Panc1 (cell line): ENCODE data around the gene FGF21.

Experiments used
- POLR2AphosphoS5 ChIP-seq: IDR thresholded peaks from 2 replicates; pipeline ENCODE4 v1.6.1; 2012; ENCODE audit warnings: mild to moderate bottlenecking, low read depth, low read length, moderate library complexity
- SIN3A ChIP-seq: IDR thresholded peaks from 2 replicates; pipeline ENCODE4 v1.6.1; 2012; ENCODE audit warnings: low read depth, mild to moderate bottlenecking, low read length, moderate library complexity, borderline replicate concordance; ENCODE audit not compliant: insufficient read depth
- TCF7L2 ChIP-seq: IDR thresholded peaks from 2 replicates; pipeline ENCODE4 v1.6.1; 2011; ENCODE audit warnings: mild to moderate bottlenecking, low read depth, low read length, inconsistent platforms
- TF ChIP-seq, protein P1 (sequence below): fragments of 450-650 bp; IDR thresholded peaks from 2 replicates; pipeline ENCODE4 v1.5.1; 2017; ENCODE audit warnings: mild to moderate bottlenecking
- TF ChIP-seq, protein P2 (sequence below), 2 experiments: IDR thresholded peaks; 2 replicates each; pipeline ENCODE4 v1.6.1; 2011 to 2012; ENCODE audit warnings: low read depth in 2 of 2, control low read depth in 1 of 2, low read length in 1 of 2, mild to moderate bottlenecking in 1 of 2, moderate library complexity in 1 of 2; ENCODE audit not compliant: insufficient read depth in 1 of 2

DNA sequence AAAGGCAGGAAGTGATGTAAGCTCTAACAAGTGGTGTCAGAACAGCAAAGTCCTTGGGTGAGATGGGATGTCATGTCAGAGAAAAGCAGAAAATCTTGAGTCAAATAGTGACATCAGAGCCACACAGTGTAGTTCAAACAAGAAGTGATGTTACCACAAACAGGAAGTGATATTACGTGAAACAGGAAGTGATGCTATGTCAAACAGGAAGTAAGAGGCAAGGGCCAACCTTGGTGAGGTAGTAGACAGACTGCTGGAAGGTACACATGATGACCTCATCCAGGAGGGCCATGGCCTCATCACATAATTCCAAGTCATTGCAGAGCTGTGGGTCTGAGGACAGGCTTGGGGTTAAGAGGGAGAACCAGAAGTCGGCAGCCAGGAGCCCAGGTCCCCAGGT, 28.8 kb upstream of the FGF21 start:
- TF ChIP-seq, protein P1, sequence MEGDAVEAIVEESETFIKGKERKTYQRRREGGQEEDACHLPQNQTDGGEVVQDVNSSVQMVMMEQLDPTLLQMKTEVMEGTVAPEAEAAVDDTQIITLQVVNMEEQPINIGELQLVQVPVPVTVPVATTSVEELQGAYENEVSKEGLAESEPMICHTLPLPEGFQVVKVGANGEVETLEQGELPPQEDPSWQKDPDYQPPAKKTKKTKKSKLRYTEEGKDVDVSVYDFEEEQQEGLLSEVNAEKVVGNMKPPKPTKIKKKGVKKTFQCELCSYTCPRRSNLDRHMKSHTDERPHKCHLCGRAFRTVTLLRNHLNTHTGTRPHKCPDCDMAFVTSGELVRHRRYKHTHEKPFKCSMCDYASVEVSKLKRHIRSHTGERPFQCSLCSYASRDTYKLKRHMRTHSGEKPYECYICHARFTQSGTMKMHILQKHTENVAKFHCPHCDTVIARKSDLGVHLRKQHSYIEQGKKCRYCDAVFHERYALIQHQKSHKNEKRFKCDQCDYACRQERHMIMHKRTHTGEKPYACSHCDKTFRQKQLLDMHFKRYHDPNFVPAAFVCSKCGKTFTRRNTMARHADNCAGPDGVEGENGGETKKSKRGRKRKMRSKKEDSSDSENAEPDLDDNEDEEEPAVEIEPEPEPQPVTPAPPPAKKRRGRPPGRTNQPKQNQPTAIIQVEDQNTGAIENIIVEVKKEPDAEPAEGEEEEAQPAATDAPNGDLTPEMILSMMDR: no peak
- TF ChIP-seq POLR2AphosphoS5 (no peak), TCF7L2 (no peak), SIN3A (no peak)
- TF ChIP-seq, protein P2, sequence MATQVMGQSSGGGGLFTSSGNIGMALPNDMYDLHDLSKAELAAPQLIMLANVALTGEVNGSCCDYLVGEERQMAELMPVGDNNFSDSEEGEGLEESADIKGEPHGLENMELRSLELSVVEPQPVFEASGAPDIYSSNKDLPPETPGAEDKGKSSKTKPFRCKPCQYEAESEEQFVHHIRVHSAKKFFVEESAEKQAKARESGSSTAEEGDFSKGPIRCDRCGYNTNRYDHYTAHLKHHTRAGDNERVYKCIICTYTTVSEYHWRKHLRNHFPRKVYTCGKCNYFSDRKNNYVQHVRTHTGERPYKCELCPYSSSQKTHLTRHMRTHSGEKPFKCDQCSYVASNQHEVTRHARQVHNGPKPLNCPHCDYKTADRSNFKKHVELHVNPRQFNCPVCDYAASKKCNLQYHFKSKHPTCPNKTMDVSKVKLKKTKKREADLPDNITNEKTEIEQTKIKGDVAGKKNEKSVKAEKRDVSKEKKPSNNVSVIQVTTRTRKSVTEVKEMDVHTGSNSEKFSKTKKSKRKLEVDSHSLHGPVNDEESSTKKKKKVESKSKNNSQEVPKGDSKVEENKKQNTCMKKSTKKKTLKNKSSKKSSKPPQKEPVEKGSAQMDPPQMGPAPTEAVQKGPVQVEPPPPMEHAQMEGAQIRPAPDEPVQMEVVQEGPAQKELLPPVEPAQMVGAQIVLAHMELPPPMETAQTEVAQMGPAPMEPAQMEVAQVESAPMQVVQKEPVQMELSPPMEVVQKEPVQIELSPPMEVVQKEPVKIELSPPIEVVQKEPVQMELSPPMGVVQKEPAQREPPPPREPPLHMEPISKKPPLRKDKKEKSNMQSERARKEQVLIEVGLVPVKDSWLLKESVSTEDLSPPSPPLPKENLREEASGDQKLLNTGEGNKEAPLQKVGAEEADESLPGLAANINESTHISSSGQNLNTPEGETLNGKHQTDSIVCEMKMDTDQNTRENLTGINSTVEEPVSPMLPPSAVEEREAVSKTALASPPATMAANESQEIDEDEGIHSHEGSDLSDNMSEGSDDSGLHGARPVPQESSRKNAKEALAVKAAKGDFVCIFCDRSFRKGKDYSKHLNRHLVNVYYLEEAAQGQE (IDR thresholded peaks at IDR 0.05; ENCODE audit: insufficient read depth in 1 of 2, low read depth in 2 of 2, low read length in 1 of 2): no peak
